Left ventricle myocardium inferior (tissue), 1 donor: ENCODE results near the gene AXL. TPM values are rescaled to one million over a fixed set of nuclear protein-coding genes. Genes with fewer than 3 reads are reported as not detected.

Source experiments
- DNase-seq: peaks from one replicate; pipeline ENCODE4 v3.0.0-alpha.2; 2020
- H3K27ac ChIP-seq: fragments of 200-600 bp; replicated peaks from 2 replicates; pipeline ENCODE4 v1.8.0; 2021
- H3K27me3 ChIP-seq: fragments of 200-600 bp; 2 replicates; pipeline ENCODE4 v1.8.0; 2021; ENCODE audit warnings: low read depth
- H3K36me3 ChIP-seq: fragments of 200-600 bp; 2 replicates; pipeline ENCODE4 v1.8.0; 2021
- H3K4me1 ChIP-seq: fragments of 200-600 bp; 2 replicates; pipeline ENCODE4 v1.8.0; 2021
- H3K4me3 ChIP-seq: fragments of 200-600 bp; 2 replicates; pipeline ENCODE4 v1.8.0; 2021; ENCODE audit warnings: mild to moderate bottlenecking, moderate library complexity
- H3K9me3 ChIP-seq: fragments of 200-600 bp; replicated peaks from 2 replicates; pipeline ENCODE4 v1.8.0; 2021
- CTCF ChIP-seq: fragments of 200-600 bp; IDR thresholded peaks from 2 replicates; pipeline ENCODE4 v1.8.0; 2021; ENCODE audit warnings: antibody characterized with exemption, mild to moderate bottlenecking, borderline replicate concordance
- intact Hi-C: fragments of 100-400 bp; cut with micrococcal nuclease; formaldehyde crosslinking; loops from one replicate; pipeline ENCODE4 v1.11.0; 2022
- total RNA-seq: library from RNA; stranded (reverse); fragmentation: NEBNext Ultra II Directional; extraction: Animal tissue kit (Norgen Biotek cat#: 25700); gene quantifications from one replicate; pipeline ENCODE4 v1.2.1, GENCODE V29; 2021
- donor health status: DM: no; HTN: yes; CAD: no; lungs with severe emphysema.

Gene AXL
- total RNA-seq, 1 donor from 2014 or later = 13.6 TPM

GRCh38 chr19:41299755-41300089 is 80.7 kb downstream of the AXL start:
- no peaks in the 10 kb centered on the region for H3K9me3 ChIP-seq
- peak; percentile 75 for DNase-seq
- H3K27ac ChIP-seq = peak overlapping the region; percentile 86
- peaks cover 68% of the 10 kb centered on the region for H3K36me3 ChIP-seq
- no peak overlapping the region for H3K4me3 ChIP-seq
- no peaks in the 10 kb centered on the region for H3K27me3 ChIP-seq
- no peak for TF ChIP-seq CTCF
- H3K4me1 ChIP-seq = peaks cover 74% of the 10 kb centered on the region
- intact Hi-C loops = no loop called here

GRCh38 chr19:41300555-41300954 is 81.5 kb downstream of the AXL start:
- Histone ChIP-seq H3K27me3 (no peaks in the 10 kb centered on the region), H3K36me3 (peaks cover 68% of the 10 kb centered on the region), H3K9me3 (no peaks in the 10 kb centered on the region), H3K27ac (peak overlapping the region; percentile 86), H3K4me1 (peaks cover 82% of the 10 kb centered on the region), H3K4me3 (no peak overlapping the region)
- no peak for DNase-seq
- intact Hi-C loops = no loop called here
- TF ChIP-seq CTCF = no peak

GRCh38 chr19:41302624-41303351 is 83.8 kb downstream of the AXL start:
- H3K4me1 ChIP-seq = peaks cover 73% of the 10 kb centered on the region
- no peak overlapping the region for H3K4me3 ChIP-seq

GRCh38 chr19:41303954-41304353 is 84.9 kb downstream of the AXL start:
- Histone ChIP-seq H3K27me3 (no peaks in the 10 kb centered on the region), H3K4me3 (no peak overlapping the region), H3K27ac (peak overlapping the region; percentile 40), H3K36me3 (peaks cover 75% of the 10 kb centered on the region), H3K4me1 (peaks cover 73% of the 10 kb centered on the region), H3K9me3 (no peaks in the 10 kb centered on the region)
- no peak for TF ChIP-seq CTCF
- DNase-seq = no peak
- intact Hi-C loops = no loop called here

More at GRCh38 chr19:41302624-41303351, 83.8 kb downstream of the AXL start:
- no peak for DNase-seq
- Histone ChIP-seq H3K36me3 (peaks cover 71% of the 10 kb centered on the region), H3K9me3 (no peaks in the 10 kb centered on the region), H3K27me3 (no peaks in the 10 kb centered on the region), H3K27ac (peak overlapping the region; percentile 86)
- TF ChIP-seq CTCF = no peak
- intact Hi-C loops = no loop called here

- Histone ChIP-seq H3K4me1 (peaks cover 73% of the 10 kb centered on the region), H3K9me3 (no peaks in the 10 kb centered on the region), H3K4me3 (no peak overlapping the region), H3K36me3 (peaks cover 75% of the 10 kb centered on the region), H3K27ac (peak overlapping the region; percentile 40), H3K27me3 (no peaks in the 10 kb centered on the region)
- intact Hi-C loops = no loop called here
- TF ChIP-seq CTCF = no peak
- no peak for DNase-seq
These were observed 85.9 kb downstream of the AXL start for GRCh38 chr19:41304706-41305483.
